GM12878 (cell line): ENCODE results near the gene RAB3B.

Source experiments
- BRCA1 ChIP-seq: IDR thresholded peaks from 2 replicates; pipeline ENCODE4 v1.6.1; 2011; ENCODE audit warnings: low read depth, low read length, improper control_type of control experiment
- CEBPB ChIP-seq, 2 experiments: fragments of 150-350 bp in 1 of 2; IDR thresholded peaks; 2 replicates each; pipeline ENCODE4 v1.6.1; 2012 to 2014; ENCODE audit warnings: low read depth in 2 of 2, low read length in 2 of 2, borderline replicate concordance in 1 of 2, inconsistent platforms in 1 of 2
- GATAD2B ChIP-seq: fragments of 450-650 bp; conservative IDR thresholded peaks from 2 replicates; pipeline ENCODE4 v1.6.1; 2017; ENCODE audit warnings: low read depth, mild to moderate bottlenecking, moderate library complexity
- JUND ChIP-seq: IDR thresholded peaks from 2 replicates; pipeline ENCODE4 v1.6.1; 2012; ENCODE audit warnings: low read depth, mild to moderate bottlenecking, low read length, improper control_type of control experiment, moderate library complexity
- POLR2A ChIP-seq: IDR thresholded peaks from 2 replicates; pipeline ENCODE4 v1.6.1; 2011; ENCODE audit warnings: low read depth, mild to moderate bottlenecking, low read length
- POLR2AphosphoS5 ChIP-seq: IDR thresholded peaks from 2 replicates; pipeline ENCODE4 v1.6.1; 2011; ENCODE audit warnings: mild to moderate bottlenecking, low read length, inconsistent platforms
- STAT1 ChIP-seq: fragments of 450-650 bp; conservative IDR thresholded peaks from 2 replicates; pipeline ENCODE4 v1.6.1; 2014; ENCODE audit warnings: antibody characterized with exemption, mild to moderate bottlenecking

GRCh38 chr1:51950701-51951100 is 39.8 kb downstream of the RAB3B start:
- TF ChIP-seq JUND (no peak), STAT1 (no peak), POLR2AphosphoS5 (no peak), GATAD2B (no peak), BRCA1 (no peak), POLR2A (no peak), CEBPB (IDR thresholded peaks at IDR 0.05; ENCODE audit: borderline replicate concordance in 1 of 2, low read depth in 2 of 2, low read length in 2 of 2) (no peak)
